IMR-90 (cell line): ENCODE measurements around the gene ACTMAP. TPM values are rescaled to one million over a fixed set of nuclear protein-coding genes. Genes with fewer than 3 reads are reported as not detected.

ENCODE experiments used
- ATAC-seq: fragments of 200-7000 bp; cut with Tn5 transposase; 2 replicates; pipeline ENCODE4 v1.9.1; 2020; ENCODE audit warnings: low read depth, mild to moderate bottlenecking, moderate library complexity
- BruUV-seq: library from RNA; stranded (reverse); fragments of 400-500 nt; replicated peaks from 2 replicates; lab custom pipeline; 2021; lab: Mats Ljungman, UMichigan
- CTCF ChIA-PET: fragments of 300-600 bp; formaldehyde crosslinking; extraction: SDS; loops from one replicate; lab custom pipeline; 2021; ENCODE audit warnings: antibody characterized with exemption; lab: Yijun Ruan, JAX
- POLR2A ChIA-PET: fragments of 300-600 bp; sonication (Branson Sonifier 250); formaldehyde crosslinking; loops from one replicate; lab custom pipeline; 2022; ENCODE audit warnings: antibody characterized with exemption; ENCODE audit not compliant: unreplicated experiment; lab: Charles Lee
- DNase-seq: peaks from one replicate; pipeline ENCODE4 v3.0.0; 2013
- H2AFZ ChIP-seq: replicated peaks from 2 replicates; pipeline ENCODE3; 2013; ENCODE audit warnings: low read length, mild to moderate bottlenecking; ENCODE audit not compliant: poor library complexity
- H2AK5ac ChIP-seq: 2 replicates; pipeline ENCODE4 v1.6.1; 2013; ENCODE audit warnings: low read depth, low read length, inconsistent platforms
- H2AK9ac ChIP-seq: replicated peaks from 2 replicates; pipeline ENCODE3; 2013; ENCODE audit warnings: mild to moderate bottlenecking, low read depth, low read length, moderate library complexity; ENCODE audit not compliant: poor library complexity
- H2BK120ac ChIP-seq: 2 replicates; pipeline ENCODE4 v1.6.1; 2013; ENCODE audit warnings: low read depth, low read length, inconsistent platforms
- H2BK15ac ChIP-seq: 3 replicates; pipeline ENCODE4 v1.6.1; 2013; ENCODE audit warnings: low read depth, low read length, inconsistent platforms
- H2BK20ac ChIP-seq: 2 replicates; pipeline ENCODE4 v1.6.1; 2013; ENCODE audit warnings: low read depth, mild to moderate bottlenecking, inconsistent platforms, low read length, moderate library complexity
- H2BK5ac ChIP-seq: 2 replicates; pipeline ENCODE4 v1.6.1; 2013; ENCODE audit warnings: mild to moderate bottlenecking, low read depth, low read length, inconsistent platforms; ENCODE audit not compliant: poor library complexity, severe bottlenecking
- H3K14ac ChIP-seq: replicated peaks from 2 replicates; pipeline ENCODE4 v1.6.1; 2013; ENCODE audit warnings: low read depth, low read length, inconsistent platforms
- H3K18ac ChIP-seq: 2 replicates; pipeline ENCODE4 v1.6.1; 2013; ENCODE audit warnings: low read depth, low read length, control low read depth
- H3K23ac ChIP-seq: 2 replicates; pipeline ENCODE4 v1.6.1; 2013; ENCODE audit warnings: low read depth, low read length, inconsistent platforms
- H3K27ac ChIP-seq: 2 replicates; pipeline ENCODE4 v1.5.1; 2013; ENCODE audit warnings: mild to moderate bottlenecking, control low read depth, low read length; ENCODE audit not compliant: insufficient read depth
- H3K27me3 ChIP-seq: 2 replicates; pipeline ENCODE4 v1.6.1; 2013; ENCODE audit warnings: low read length; ENCODE audit not compliant: control insufficient read depth, insufficient read depth
- H3K36me3 ChIP-seq: 2 replicates; pipeline ENCODE4 v1.6.1; 2013; ENCODE audit warnings: low read length, mixed read lengths; ENCODE audit not compliant: control insufficient read depth, insufficient read depth
- H3K4ac ChIP-seq: 2 replicates; pipeline ENCODE4 v1.6.1; 2013; ENCODE audit warnings: low read depth, low read length, inconsistent platforms
- H3K4me1 ChIP-seq: 2 replicates; pipeline ENCODE4 v1.6.1; 2013; ENCODE audit warnings: low read length, mixed read lengths; ENCODE audit not compliant: control insufficient read depth, insufficient read depth
- H3K4me2 ChIP-seq: 2 replicates; pipeline ENCODE4 v1.6.1; 2013; ENCODE audit warnings: low read depth, mild to moderate bottlenecking, control low read depth, low read length, moderate library complexity
- H3K4me3 ChIP-seq: 2 replicates; pipeline ENCODE4 v1.5.1; 2013; ENCODE audit warnings: low read depth, mild to moderate bottlenecking, control low read depth, low read length, moderate library complexity; ENCODE audit not compliant: insufficient read depth
- H3K56ac ChIP-seq: 2 replicates; pipeline ENCODE4 v1.6.1; 2013; ENCODE audit warnings: low read length, inconsistent platforms; ENCODE audit not compliant: insufficient read depth; ENCODE audit errors: extremely low read depth
- H3K79me1 ChIP-seq, 2 experiments: 2 replicates each; pipeline ENCODE4 v1.6.1; 2013; ENCODE audit warnings: low read length in 2 of 2, inconsistent platforms in 1 of 2, low read depth in 1 of 2
- H3K9ac ChIP-seq: 2 replicates; pipeline ENCODE4 v1.6.1; 2013; ENCODE audit warnings: low read depth, low read length, control low read depth
- H3K9me1 ChIP-seq: 2 replicates; pipeline ENCODE4 v1.6.1; 2013; ENCODE audit warnings: low read length, inconsistent platforms; ENCODE audit not compliant: insufficient read depth
- H3K9me3 ChIP-seq: 2 replicates; pipeline ENCODE4 v1.6.1; 2013; ENCODE audit warnings: low read length; ENCODE audit not compliant: control insufficient read depth, insufficient read depth
- H4K20me1 ChIP-seq: 2 replicates; pipeline ENCODE4 v1.6.1; 2013; ENCODE audit warnings: low read length, inconsistent platforms; ENCODE audit not compliant: insufficient read depth
- H4K5ac ChIP-seq: 2 replicates; pipeline ENCODE4 v1.6.1; 2013; ENCODE audit warnings: mild to moderate bottlenecking, low read depth, low read length, control low read depth
- H4K8ac ChIP-seq, 2 experiments: 2 replicates each; pipeline ENCODE4 v1.6.1; 2013; ENCODE audit warnings: low read depth in 2 of 2, low read length in 2 of 2, control low read depth in 1 of 2, inconsistent platforms in 1 of 2
- H4K91ac ChIP-seq: 2 replicates; pipeline ENCODE4 v1.6.1; 2013; ENCODE audit warnings: low read depth, low read length, inconsistent platforms; ENCODE audit not compliant: insufficient read depth
- BHLHE40 ChIP-seq: fragments of 150-350 bp; IDR thresholded peaks from 2 replicates; pipeline ENCODE4 v1.6.1; 2016; ENCODE audit warnings: mild to moderate bottlenecking, low read depth, low read length
- CEBPB ChIP-seq: IDR thresholded peaks from 2 replicates; pipeline ENCODE4 v1.6.1; 2012; ENCODE audit warnings: low read depth, low read length, improper control_type of control experiment
- CHD1 ChIP-seq: IDR thresholded peaks from 2 replicates; pipeline ENCODE4 v1.6.1; 2012; ENCODE audit warnings: low read depth, low read length, improper control_type of control experiment
- FOS ChIP-seq: fragments of 150-350 bp; IDR thresholded peaks from 2 replicates; pipeline ENCODE4 v1.6.1; 2016; ENCODE audit warnings: low read depth, low read length
- MAFK ChIP-seq: IDR thresholded peaks from 2 replicates; pipeline ENCODE4 v1.6.1; 2012; ENCODE audit warnings: low read depth, low read length, improper control_type of control experiment
- MAZ ChIP-seq: IDR thresholded peaks from 2 replicates; pipeline ENCODE4 v1.6.1; 2012; ENCODE audit warnings: low read depth, mild to moderate bottlenecking, low read length, improper control_type of control experiment, moderate library complexity, borderline replicate concordance
- MXI1 ChIP-seq: IDR thresholded peaks from 2 replicates; pipeline ENCODE4 v1.6.1; 2012; ENCODE audit warnings: low read depth, mild to moderate bottlenecking, low read length, moderate library complexity, borderline replicate concordance
- NFE2L2 ChIP-seq: fragments of 150-350 bp; IDR thresholded peaks from 2 replicates; pipeline ENCODE4 v1.6.1; 2016; ENCODE audit warnings: low read depth, mild to moderate bottlenecking, low read length
- POLR2A ChIP-seq: IDR thresholded peaks from 2 replicates; pipeline ENCODE4 v1.6.1; 2012; ENCODE audit warnings: mild to moderate bottlenecking, low read depth, low read length
- RAD21 ChIP-seq: IDR thresholded peaks from 2 replicates; pipeline ENCODE4 v1.6.1; 2012; ENCODE audit warnings: low read length, improper control_type of control experiment
- RCOR1 ChIP-seq: IDR thresholded peaks from 2 replicates; pipeline ENCODE4 v1.6.1; 2012; ENCODE audit warnings: mild to moderate bottlenecking, low read length, improper control_type of control experiment; ENCODE audit not compliant: insufficient replicate concordance
- RFX5 ChIP-seq: IDR thresholded peaks from 2 replicates; pipeline ENCODE4 v1.8.0; 2012; ENCODE audit warnings: low read depth, mild to moderate bottlenecking, low read length, moderate library complexity
- SMC3 ChIP-seq: fragments of 150-350 bp; IDR thresholded peaks from 2 replicates; pipeline ENCODE4 v1.6.1; 2016; ENCODE audit warnings: low read depth, mild to moderate bottlenecking, antibody characterized with exemption, low read length, moderate library complexity
- WGBS, 2 experiments: methylation state at CpG; one replicate each; pipeline versions ENCODE4 v1.1.5 to v1.1.7; 2013; ENCODE audit warnings: missing lambda C conversion rate in 2 of 2; ENCODE audit not compliant: insufficient read length in 1 of 2; ENCODE audit errors: extremely low coverage in 2 of 2; 5-methylcytosine and 5-hydroxymethylcytosine counted together
- dilution Hi-C: fragments of 300-500 bp; cut with HindIII; formaldehyde crosslinking; loops from one replicate; pipeline ENCODE4 v1.14.3; 2018; ENCODE audit warnings: low sequenced_read_pairs; ENCODE audit not compliant: unreplicated experiment
- in situ Hi-C: fragments of 300-500 bp; cut with MboI; formaldehyde crosslinking; loops from 3 replicates; pipeline ENCODE4 v1.14.3; 2019; ENCODE audit warnings: low sequenced_read_pairs, inconsistent platforms, mixed read lengths
- intact Hi-C: fragments of 100-400 bp; cut with micrococcal nuclease; formaldehyde crosslinking; loops from 2 replicates; pipeline ENCODE4 v1.10.0; 2022
- polyA plus RNA-seq, 3 experiments: library from polyadenylated mRNA; depleted of rRNA; stranded (reverse); fragments of >200 nt; gene quantifications; 2 replicates each; pipeline ENCODE4 v1.2.3, GENCODE V29; 2012; ENCODE audit warnings: low replicate concordance in 1 of 3
- total RNA-seq: library from RNA; depleted of rRNA; stranded (reverse); fragments of >200 nt; gene quantifications from 2 replicates; pipeline ENCODE4 v1.2.3, GENCODE V29; 2012
- TF ChIP-seq, protein P1 (sequence below): fragments of 150-350 bp; IDR thresholded peaks from 2 replicates; pipeline ENCODE4 v1.6.1; 2017; ENCODE audit warnings: mild to moderate bottlenecking, antibody characterized with exemption, low read length, low read depth
- TF ChIP-seq, protein P2 (sequence below): conservative IDR thresholded peaks from 2 replicates; pipeline ENCODE4 v1.5.1; 2012; ENCODE audit warnings: mild to moderate bottlenecking, low read depth, low read length, improper control_type of control experiment
- TF ChIP-seq, protein P3 (sequence below): fragments of 150-350 bp; IDR thresholded peaks from 2 replicates; pipeline ENCODE4 v1.6.1; 2016; ENCODE audit warnings: low read depth, mild to moderate bottlenecking, low read length, moderate library complexity, borderline replicate concordance

ACTMAP gene
- total and polyA plus RNA-seq, 2 of the 4 experiments (the other 2 are of a cell fraction), result 0.54 to 5.4 TPM

DNA sequence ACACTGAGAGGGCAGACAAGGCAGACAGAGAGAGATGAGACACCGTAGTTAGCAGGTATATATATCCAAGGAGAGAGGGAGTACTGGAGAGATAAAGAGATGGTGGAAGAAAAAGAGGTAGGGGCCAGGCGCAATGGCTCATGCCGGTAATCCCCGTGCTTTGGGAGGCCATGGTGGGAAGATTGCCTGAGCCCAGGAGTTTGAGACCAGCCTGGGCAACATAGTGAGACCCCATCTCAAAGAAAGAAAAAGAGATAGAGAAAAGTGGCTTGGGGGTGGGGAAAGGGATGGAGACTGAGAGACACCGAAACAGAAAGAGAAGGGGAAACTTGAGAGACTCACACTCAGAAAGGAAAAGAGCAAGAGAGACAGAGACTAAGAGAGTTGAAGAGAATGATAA lies 30.3 kb upstream of the ACTMAP start:
- Histone ChIP-seq H3K14ac (no peak overlapping the region), H2AK5ac (no peak overlapping the region), H2AK9ac (no peak overlapping the region), H3K23ac (no peak overlapping the region), H2BK20ac (no peak overlapping the region), H3K27ac (no peak overlapping the region), H3K4me1 (peaks cover 6% of the 10 kb centered on the region), H2BK120ac (no peak overlapping the region), H4K8ac (no peak overlapping the region), H3K4ac (no peak overlapping the region), H3K9me3 (no peaks in the 10 kb centered on the region), H3K9ac (no peak overlapping the region), H3K18ac (no peak overlapping the region), H3K4me3 (no peak overlapping the region), H3K4me2 (no peak overlapping the region), H3K9me1 (peaks cover 10% of the 10 kb centered on the region), H4K20me1 (peaks cover 9% of the 10 kb centered on the region; the same call in 1 of the 2 replicates), H3K56ac (no peak overlapping the region), H2BK15ac (no peak overlapping the region), H3K79me1 (peaks cover 8 to 18% of the 10 kb centered on the region in 2 experiments; a peak in 3 of 4 replicates), H3K27me3 (no peaks in the 10 kb centered on the region), H4K91ac (no peak overlapping the region), H4K5ac (no peak overlapping the region), H2AFZ (no peak overlapping the region), H3K36me3 (peaks cover 2% of the 10 kb centered on the region), H2BK5ac (no peak overlapping the region)
- ChIA-PET CTCF (no interaction called here), POLR2A (no interaction called here)
- no peak for DNase-seq
- intact Hi-C loops (no loop called here), in situ Hi-C loops (no loop called here), dilution Hi-C loops (no loop called here)
- TF ChIP-seq BHLHE40 (no peak), MAFK (no peak), NFE2L2 (no peak), MXI1 (no peak), CEBPB (no peak), RAD21 (no peak), RCOR1 (no peak), MAZ (no peak), SMC3 (no peak), CHD1 (no peak), FOS (no peak), RFX5 (no peak), POLR2A (no peak)
- TF ChIP-seq, protein P1, sequence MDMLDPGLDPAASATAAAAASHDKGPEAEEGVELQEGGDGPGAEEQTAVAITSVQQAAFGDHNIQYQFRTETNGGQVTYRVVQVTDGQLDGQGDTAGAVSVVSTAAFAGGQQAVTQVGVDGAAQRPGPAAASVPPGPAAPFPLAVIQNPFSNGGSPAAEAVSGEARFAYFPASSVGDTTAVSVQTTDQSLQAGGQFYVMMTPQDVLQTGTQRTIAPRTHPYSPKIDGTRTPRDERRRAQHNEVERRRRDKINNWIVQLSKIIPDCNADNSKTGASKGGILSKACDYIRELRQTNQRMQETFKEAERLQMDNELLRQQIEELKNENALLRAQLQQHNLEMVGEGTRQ, result no peak
- TF ChIP-seq, protein P2, sequence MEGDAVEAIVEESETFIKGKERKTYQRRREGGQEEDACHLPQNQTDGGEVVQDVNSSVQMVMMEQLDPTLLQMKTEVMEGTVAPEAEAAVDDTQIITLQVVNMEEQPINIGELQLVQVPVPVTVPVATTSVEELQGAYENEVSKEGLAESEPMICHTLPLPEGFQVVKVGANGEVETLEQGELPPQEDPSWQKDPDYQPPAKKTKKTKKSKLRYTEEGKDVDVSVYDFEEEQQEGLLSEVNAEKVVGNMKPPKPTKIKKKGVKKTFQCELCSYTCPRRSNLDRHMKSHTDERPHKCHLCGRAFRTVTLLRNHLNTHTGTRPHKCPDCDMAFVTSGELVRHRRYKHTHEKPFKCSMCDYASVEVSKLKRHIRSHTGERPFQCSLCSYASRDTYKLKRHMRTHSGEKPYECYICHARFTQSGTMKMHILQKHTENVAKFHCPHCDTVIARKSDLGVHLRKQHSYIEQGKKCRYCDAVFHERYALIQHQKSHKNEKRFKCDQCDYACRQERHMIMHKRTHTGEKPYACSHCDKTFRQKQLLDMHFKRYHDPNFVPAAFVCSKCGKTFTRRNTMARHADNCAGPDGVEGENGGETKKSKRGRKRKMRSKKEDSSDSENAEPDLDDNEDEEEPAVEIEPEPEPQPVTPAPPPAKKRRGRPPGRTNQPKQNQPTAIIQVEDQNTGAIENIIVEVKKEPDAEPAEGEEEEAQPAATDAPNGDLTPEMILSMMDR, result no peak
- TF ChIP-seq, protein P3, sequence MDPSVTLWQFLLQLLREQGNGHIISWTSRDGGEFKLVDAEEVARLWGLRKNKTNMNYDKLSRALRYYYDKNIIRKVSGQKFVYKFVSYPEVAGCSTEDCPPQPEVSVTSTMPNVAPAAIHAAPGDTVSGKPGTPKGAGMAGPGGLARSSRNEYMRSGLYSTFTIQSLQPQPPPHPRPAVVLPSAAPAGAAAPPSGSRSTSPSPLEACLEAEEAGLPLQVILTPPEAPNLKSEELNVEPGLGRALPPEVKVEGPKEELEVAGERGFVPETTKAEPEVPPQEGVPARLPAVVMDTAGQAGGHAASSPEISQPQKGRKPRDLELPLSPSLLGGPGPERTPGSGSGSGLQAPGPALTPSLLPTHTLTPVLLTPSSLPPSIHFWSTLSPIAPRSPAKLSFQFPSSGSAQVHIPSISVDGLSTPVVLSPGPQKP, result no peak
- no peak for ATAC-seq
- 92% methylated on average over 4 of the region's 5 CpGs; no CpG with 5 or more reads in 1 of the 2 experiments for WGBS, 2 experiments
- no TSS peak for BruUV-seq
